ENCODE measurements around the gene OPHN1. TPM values are rescaled to one million over a fixed set of nuclear protein-coding genes. Genes with fewer than 3 reads are reported as not detected.

OPHN1 gene
- total and polyA plus RNA-seq, 12 donors = 2.1 to 7.1 (median 5.2) TPM

GRCh38 chrX:68238568-68238967 is 194.7 kb downstream of the OPHN1 start:
- no peaks in the 10 kb centered on the region for H3K4me1 ChIP-seq
- DNase-seq (no peak), ATAC-seq (no peak)
- no peaks in the 10 kb centered on the region for H3K36me3 ChIP-seq
- intact Hi-C loops (cut with DNase I) = no loop called here
- peak in 7 of 9 donors; percentile 13 to 42 (median 21) for TF ChIP-seq CTCF (IDR thresholded peaks at IDR 0.05)
- no peak overlapping the region for H3K4me3 ChIP-seq
- H3K9me3 ChIP-seq = no peaks in the 10 kb centered on the region
- H3K27me3 ChIP-seq = no peaks in the 10 kb centered on the region
- no peak overlapping the region for H3K27ac ChIP-seq
- WGBS, 2 donors = 86 to 90% methylated on average over 7 of the region's 7 CpGs

- TF ChIP-seq CTCF (IDR thresholded peaks at IDR 0.05) = no peak
- intact Hi-C loops (cut with DNase I) = no loop called here
- 78 to 81% methylated on average over 6 of the region's 6 CpGs for WGBS, 2 donors
- Histone ChIP-seq H3K4me1 (no peaks in the 10 kb centered on the region), H3K36me3 (no peaks in the 10 kb centered on the region), H3K4me3 (no peak overlapping the region), H3K9me3 (no peaks in the 10 kb centered on the region), H3K27me3 (no peaks in the 10 kb centered on the region), H3K27ac (no peak overlapping the region)
- ATAC-seq (no peak), DNase-seq (no peak)
These were observed 199.0 kb downstream of the OPHN1 start for GRCh38 chrX:68234171-68234910.

GRCh38 chrX:68232206-68232605 is 201.1 kb downstream of the OPHN1 start:
- Histone ChIP-seq H3K36me3 (no peaks in the 10 kb centered on the region), H3K27ac (no peak overlapping the region), H3K9me3 (no peaks in the 10 kb centered on the region), H3K27me3 (no peaks in the 10 kb centered on the region), H3K4me3 (no peak overlapping the region), H3K4me1 (no peaks in the 10 kb centered on the region)
- DNase-seq = no peak
- ATAC-seq = no peak
- no peak for TF ChIP-seq CTCF (IDR thresholded peaks at IDR 0.05)
- 77 to 87% methylated on average over 5 of the region's 5 CpGs for WGBS, 2 donors
- intact Hi-C loops (cut with DNase I) = no loop called here

GRCh38 chrX:68209008-68209407 is 224.3 kb downstream of the OPHN1 start:
- 91 to 100% methylated on average over 1 of the region's 1 CpG for WGBS, 2 donors
- intact Hi-C loops (cut with DNase I) = no loop called here
- TF ChIP-seq CTCF (IDR thresholded peaks at IDR 0.05) = no peak

More at GRCh38 chrX:68209008-68209407, 224.3 kb downstream of the OPHN1 start:
- Histone ChIP-seq H3K36me3 (peaks cover 0 to 16% (median 0%) of the 10 kb centered on the region in 9 donors), H3K4me3 (no peak overlapping the region), H3K27me3 (peaks cover 0 to 16% (median 0%) of the 10 kb centered on the region in 7 donors), H3K4me1 (no peaks in the 10 kb centered on the region), H3K27ac (no peak overlapping the region), H3K9me3 (no peaks in the 10 kb centered on the region)
- no peak for ATAC-seq
- no peak for DNase-seq
